ENCODE data around the gene HPRT1. TPM values are rescaled to one million over a fixed set of nuclear protein-coding genes. Genes with fewer than 3 reads are reported as not detected.

Gene HPRT1
- total RNA-seq, 2 donors from 2014 or later = 14.9 to 77.4 TPM

DNA sequence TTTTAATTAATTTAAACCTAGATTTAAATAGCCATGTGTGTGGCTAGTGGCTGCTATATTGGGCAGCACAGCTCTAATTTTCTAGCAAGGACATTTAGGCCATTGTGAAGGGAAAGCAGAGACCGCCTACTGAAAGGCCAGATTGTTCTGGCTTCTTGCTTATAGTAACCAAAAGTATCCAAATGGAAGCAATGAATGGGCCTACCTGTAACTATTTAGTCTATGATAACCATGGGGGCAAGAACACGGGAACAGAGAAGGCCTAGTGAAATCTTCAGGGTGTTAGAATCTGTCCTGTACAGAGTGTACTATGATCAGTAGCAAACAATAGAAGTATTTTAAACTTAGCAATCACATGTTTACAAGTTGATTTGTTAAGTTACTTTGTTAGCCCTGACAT is 16.5 kb upstream of the HPRT1 start:
- Histone ChIP-seq H3K36me3 (no peaks in the 10 kb centered on the region), H3K9me3 (no peaks in the 10 kb centered on the region), H3K27me3 (replicated peaks; ENCODE audit: insufficient read depth) (no peaks in the 10 kb centered on the region), H3K4me3 (no peak overlapping the region), H3K4me1 (replicated peaks) (no peaks in the 10 kb centered on the region), H3K27ac (no peak overlapping the region)
- TF ChIP-seq, protein P1, sequence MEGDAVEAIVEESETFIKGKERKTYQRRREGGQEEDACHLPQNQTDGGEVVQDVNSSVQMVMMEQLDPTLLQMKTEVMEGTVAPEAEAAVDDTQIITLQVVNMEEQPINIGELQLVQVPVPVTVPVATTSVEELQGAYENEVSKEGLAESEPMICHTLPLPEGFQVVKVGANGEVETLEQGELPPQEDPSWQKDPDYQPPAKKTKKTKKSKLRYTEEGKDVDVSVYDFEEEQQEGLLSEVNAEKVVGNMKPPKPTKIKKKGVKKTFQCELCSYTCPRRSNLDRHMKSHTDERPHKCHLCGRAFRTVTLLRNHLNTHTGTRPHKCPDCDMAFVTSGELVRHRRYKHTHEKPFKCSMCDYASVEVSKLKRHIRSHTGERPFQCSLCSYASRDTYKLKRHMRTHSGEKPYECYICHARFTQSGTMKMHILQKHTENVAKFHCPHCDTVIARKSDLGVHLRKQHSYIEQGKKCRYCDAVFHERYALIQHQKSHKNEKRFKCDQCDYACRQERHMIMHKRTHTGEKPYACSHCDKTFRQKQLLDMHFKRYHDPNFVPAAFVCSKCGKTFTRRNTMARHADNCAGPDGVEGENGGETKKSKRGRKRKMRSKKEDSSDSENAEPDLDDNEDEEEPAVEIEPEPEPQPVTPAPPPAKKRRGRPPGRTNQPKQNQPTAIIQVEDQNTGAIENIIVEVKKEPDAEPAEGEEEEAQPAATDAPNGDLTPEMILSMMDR (IDR thresholded peaks at IDR 0.05) = no peak
- TF ChIP-seq POLR2AphosphoS5 (IDR thresholded peaks at IDR 0.05) (no peak), POLR2A (IDR thresholded peaks at IDR 0.05) (no peak)
- WGBS = 81% methylated on average over 2 of the region's 2 CpGs
- intact Hi-C loops (cut with DNase I) = no loop called here
- DNase-seq (ENCODE audit: low spot score) = no peak

DNA sequence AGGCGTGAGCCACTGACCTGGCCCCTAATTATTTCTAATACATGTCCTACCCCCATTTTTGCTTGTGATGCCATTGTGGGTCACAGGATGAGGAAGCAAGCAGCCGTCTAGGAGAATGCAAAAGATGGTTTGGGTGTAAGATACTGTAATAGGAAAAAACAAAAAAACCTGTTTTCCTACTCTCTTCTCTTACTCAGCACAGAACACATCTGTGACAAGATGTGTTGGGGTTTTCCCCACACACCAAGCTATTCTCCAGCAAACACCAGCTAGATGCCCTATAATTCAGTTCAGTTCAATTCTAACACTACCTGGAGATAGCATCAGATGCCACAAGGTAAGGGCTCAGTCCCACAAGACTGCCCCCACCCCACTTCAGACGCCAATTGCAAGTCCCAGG is 15.3 kb upstream of the HPRT1 start:
- Histone ChIP-seq H3K36me3 (no peaks in the 10 kb centered on the region), H3K27me3 (replicated peaks; ENCODE audit: insufficient read depth) (no peaks in the 10 kb centered on the region), H3K4me3 (no peak overlapping the region), H3K4me1 (replicated peaks) (no peaks in the 10 kb centered on the region), H3K27ac (no peak overlapping the region), H3K9me3 (no peaks in the 10 kb centered on the region)
- WGBS = 79% methylated on average over 3 of the region's 3 CpGs
- no peak for TF ChIP-seq POLR2A (IDR thresholded peaks at IDR 0.05)
- TF ChIP-seq, protein P1 (IDR thresholded peaks at IDR 0.05) = no peak
- TF ChIP-seq POLR2AphosphoS5 (IDR thresholded peaks at IDR 0.05) = no peak
- intact Hi-C loops (cut with DNase I) = no loop called here
- no peak for DNase-seq (ENCODE audit: low spot score)

DNA sequence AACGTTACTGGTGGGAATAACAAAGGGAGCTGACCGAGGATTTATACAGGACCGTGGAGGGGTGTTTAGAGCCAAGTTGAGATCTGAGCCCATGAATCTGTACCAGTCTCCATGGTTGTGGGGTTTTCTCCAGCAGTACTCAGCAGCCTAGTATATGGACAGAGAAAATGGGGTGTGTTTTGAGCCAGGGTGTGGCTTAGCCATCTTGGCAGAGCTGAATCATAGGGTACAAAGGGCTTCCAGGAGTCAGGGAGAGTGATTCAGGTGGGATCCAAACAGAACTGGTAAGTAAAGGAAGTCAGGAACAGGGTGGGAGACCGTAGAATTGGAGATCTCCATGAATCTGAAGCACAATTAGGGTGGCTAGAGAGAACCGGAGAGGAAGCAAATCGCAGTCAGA is 7.4 kb upstream of the HPRT1 start:
- Histone ChIP-seq H3K9me3 (no peaks in the 10 kb centered on the region), H3K4me3 (no peak overlapping the region), H3K36me3 (no peaks in the 10 kb centered on the region), H3K27me3 (replicated peaks; ENCODE audit: insufficient read depth) (no peaks in the 10 kb centered on the region), H3K4me1 (replicated peaks) (no peaks in the 10 kb centered on the region), H3K27ac (no peak overlapping the region)
- 84% methylated on average over 5 of the region's 6 CpGs for WGBS
- DNase-seq (ENCODE audit: low spot score) = no peak
- TF ChIP-seq POLR2AphosphoS5 (IDR thresholded peaks at IDR 0.05) (no peak), POLR2A (IDR thresholded peaks at IDR 0.05) (no peak)
- TF ChIP-seq, protein P1 (IDR thresholded peaks at IDR 0.05) = no peak
- intact Hi-C loops (cut with DNase I) = no loop called here

DNA sequence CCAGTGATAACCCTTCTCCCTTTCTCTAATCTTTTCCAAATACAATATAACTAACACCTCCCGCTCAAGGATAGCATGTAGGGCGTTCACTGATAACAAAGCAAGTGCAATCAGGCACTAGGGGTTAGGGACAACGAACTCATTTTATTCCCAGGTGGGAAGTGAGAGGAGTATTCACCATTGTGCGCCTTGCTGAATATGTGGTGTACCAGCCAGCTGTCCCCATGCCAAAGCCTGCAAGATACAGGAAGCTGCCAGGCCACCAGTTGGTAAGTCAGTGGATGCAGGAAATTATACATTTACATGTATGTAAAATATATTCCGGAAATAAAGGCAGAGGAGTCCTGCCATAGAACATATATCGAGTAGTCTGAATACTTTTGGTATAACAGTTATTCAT is 6.3 kb upstream of the HPRT1 start:
- H3K27me3 ChIP-seq (replicated peaks; ENCODE audit: insufficient read depth) = no peaks in the 10 kb centered on the region
- no peaks in the 10 kb centered on the region for H3K36me3 ChIP-seq
- DNase-seq (ENCODE audit: low spot score) = no peak
- no peaks in the 10 kb centered on the region for H3K4me1 ChIP-seq (replicated peaks)
- intact Hi-C loops (cut with DNase I) = no loop called here
- no peak overlapping the region for H3K27ac ChIP-seq
- no peaks in the 10 kb centered on the region for H3K9me3 ChIP-seq
- 58% methylated on average over 6 of the region's 6 CpGs for WGBS
- H3K4me3 ChIP-seq = no peak overlapping the region
- TF ChIP-seq, protein P1 (IDR thresholded peaks at IDR 0.05) = no peak
- no peak for TF ChIP-seq POLR2AphosphoS5 (IDR thresholded peaks at IDR 0.05)
- TF ChIP-seq POLR2A (IDR thresholded peaks at IDR 0.05) = no peak

DNA sequence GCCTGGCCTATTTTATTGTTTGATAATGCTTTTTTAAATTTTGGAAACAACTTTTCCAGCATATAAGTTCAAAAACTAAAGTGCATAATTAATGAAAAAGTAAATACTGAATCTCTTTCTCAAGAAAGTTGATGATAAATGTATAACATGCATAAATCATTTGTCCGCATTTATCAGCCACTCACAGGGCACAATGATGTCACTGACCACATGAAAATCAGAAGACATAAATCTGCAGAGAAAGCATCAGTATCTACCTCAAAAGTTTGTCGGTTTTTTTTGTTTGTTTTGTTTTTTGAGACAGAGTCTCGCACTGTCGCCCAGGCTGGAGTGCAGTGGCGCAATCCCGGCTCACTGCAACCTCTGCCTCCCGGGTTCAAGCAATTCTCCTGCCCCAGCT is 5.5 kb upstream of the HPRT1 start:
- 97% methylated on average over 7 of the region's 7 CpGs for WGBS
- Histone ChIP-seq H3K27me3 (replicated peaks; ENCODE audit: insufficient read depth) (no peaks in the 10 kb centered on the region), H3K9me3 (no peaks in the 10 kb centered on the region), H3K4me1 (replicated peaks) (no peaks in the 10 kb centered on the region), H3K36me3 (no peaks in the 10 kb centered on the region), H3K4me3 (no peak overlapping the region), H3K27ac (no peak overlapping the region)
- TF ChIP-seq POLR2AphosphoS5 (IDR thresholded peaks at IDR 0.05) (no peak), POLR2A (IDR thresholded peaks at IDR 0.05) (no peak)
- TF ChIP-seq, protein P1 (IDR thresholded peaks at IDR 0.05) = no peak
- intact Hi-C loops (cut with DNase I) = no loop called here
- no peak for DNase-seq (ENCODE audit: low spot score)
